ENCODE measurements around the gene MAOB.

DNA sequence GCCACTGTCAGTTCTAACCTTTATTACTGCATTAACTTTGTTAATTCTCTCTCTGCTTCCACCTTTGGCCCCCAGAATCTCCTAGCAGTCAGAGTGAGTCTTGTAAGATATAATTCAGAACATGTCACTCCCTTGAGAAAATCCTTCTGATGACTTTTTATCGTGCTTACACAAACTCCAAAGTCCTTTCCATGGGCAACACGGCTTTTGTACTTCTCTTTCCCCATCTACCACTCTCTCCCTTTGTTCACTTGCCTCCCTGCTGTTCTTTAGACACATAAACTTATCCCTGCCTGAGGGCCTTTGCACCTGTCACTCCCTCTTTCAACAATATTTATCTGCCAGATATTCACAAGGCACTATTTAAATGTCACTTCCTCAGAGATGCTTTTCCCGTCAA lies 64.8 kb downstream of the MAOB start:
- TF ChIP-seq, protein P1, sequence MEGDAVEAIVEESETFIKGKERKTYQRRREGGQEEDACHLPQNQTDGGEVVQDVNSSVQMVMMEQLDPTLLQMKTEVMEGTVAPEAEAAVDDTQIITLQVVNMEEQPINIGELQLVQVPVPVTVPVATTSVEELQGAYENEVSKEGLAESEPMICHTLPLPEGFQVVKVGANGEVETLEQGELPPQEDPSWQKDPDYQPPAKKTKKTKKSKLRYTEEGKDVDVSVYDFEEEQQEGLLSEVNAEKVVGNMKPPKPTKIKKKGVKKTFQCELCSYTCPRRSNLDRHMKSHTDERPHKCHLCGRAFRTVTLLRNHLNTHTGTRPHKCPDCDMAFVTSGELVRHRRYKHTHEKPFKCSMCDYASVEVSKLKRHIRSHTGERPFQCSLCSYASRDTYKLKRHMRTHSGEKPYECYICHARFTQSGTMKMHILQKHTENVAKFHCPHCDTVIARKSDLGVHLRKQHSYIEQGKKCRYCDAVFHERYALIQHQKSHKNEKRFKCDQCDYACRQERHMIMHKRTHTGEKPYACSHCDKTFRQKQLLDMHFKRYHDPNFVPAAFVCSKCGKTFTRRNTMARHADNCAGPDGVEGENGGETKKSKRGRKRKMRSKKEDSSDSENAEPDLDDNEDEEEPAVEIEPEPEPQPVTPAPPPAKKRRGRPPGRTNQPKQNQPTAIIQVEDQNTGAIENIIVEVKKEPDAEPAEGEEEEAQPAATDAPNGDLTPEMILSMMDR (IDR thresholded peaks at IDR 0.05; ENCODE audit: low read length), result no peak
- no peak for TF ChIP-seq EZH2 (optimal IDR thresholded peaks at IDR 0.05; ENCODE audit: low read depth, low read length)
- TF ChIP-seq EZH2phosphoT487 (IDR thresholded peaks at IDR 0.05; ENCODE audit: low read length), result no peak
